NK-92 treated with Interleukin-12 subunit alpha and Interleukin-12 subunit beta, amount 100 ng/mL, for 24 hours (cell line): ENCODE measurements around the gene FASTKD3.
A peak's percentile ranks its signal among the peaks of the same experiment; 100 is the strongest.

ENCODE experiments used
- DNase-seq: peaks from one replicate; lab custom pipeline; 2025; lab: John Stamatoyannopoulos, UW

FASTKD3 gene

GRCh38 chr5:7881091-7881490, 12.3 kb upstream of the FASTKD3 start:
- DNase-seq, result no peak

GRCh38 chr5:7878381-7878873, 9.6 kb upstream of the FASTKD3 start:
- no peak for DNase-seq

GRCh38 chr5:7877851-7878250, 9.0 kb upstream of the FASTKD3 start:
- DNase-seq, result no peak

GRCh38 chr5:7876867-7877266, 8.0 kb upstream of the FASTKD3 start:
- DNase-seq, result no peak

- no peak for DNase-seq
These were observed 6.3 kb upstream of the FASTKD3 start for GRCh38 chr5:7875151-7875550.

- DNase-seq, result no peak
These were observed 5.8 kb upstream of the FASTKD3 start for GRCh38 chr5:7874639-7875038.

- DNase-seq, result no peak
These were observed 4.4 kb upstream of the FASTKD3 start for GRCh38 chr5:7873216-7873615.

GRCh38 chr5:7872517-7873130, 3.8 kb upstream of the FASTKD3 start:
- DNase-seq, result no peak

GRCh38 chr5:7871653-7872052, 2.8 kb upstream of the FASTKD3 start:
- DNase-seq, result no peak

- DNase-seq, result peak; percentile 36
These were observed 774 bp upstream of the FASTKD3 start for GRCh38 chr5:7869474-7870136.

- DNase-seq, result no peak
These were observed 431 bp downstream of the FASTKD3 start for GRCh38 chr5:7868427-7868772.

GRCh38 chr5:7867260-7867659, 1.6 kb downstream of the FASTKD3 start:
- DNase-seq, result no peak

- DNase-seq, result no peak
These were observed 2.6 kb downstream of the FASTKD3 start for GRCh38 chr5:7866196-7866595.

GRCh38 chr5:7857926-7858632, 10.8 kb downstream of the FASTKD3 start:
- DNase-seq, result peak; percentile 4

- no peak for DNase-seq
These were observed 11.5 kb downstream of the FASTKD3 start for GRCh38 chr5:7857361-7857760.

GRCh38 chr5:7856855-7857254, 12.0 kb downstream of the FASTKD3 start:
- DNase-seq, result no peak

- DNase-seq, result no peak
These were observed 13.2 kb downstream of the FASTKD3 start for GRCh38 chr5:7855611-7856010.

GRCh38 chr5:7852988-7853387, 15.8 kb downstream of the FASTKD3 start:
- DNase-seq, result no peak

GRCh38 chr5:7852542-7852941, 16.3 kb downstream of the FASTKD3 start:
- DNase-seq, result no peak

- DNase-seq, result no peak
These were observed 17.1 kb downstream of the FASTKD3 start for GRCh38 chr5:7851617-7852289.

GRCh38 chr5:7851240-7851592, 17.6 kb downstream of the FASTKD3 start:
- no peak for DNase-seq

- no peak for DNase-seq
These were observed 18.2 kb downstream of the FASTKD3 start, which contains the start of gene CFAP90 for GRCh38 chr5:7850395-7851239. TSS of gene CFAP90 (minus strand) at chr5:7851133. CDS start at chr5:7851021, 112 bp downstream.
